ENCODE results near the gene STAT6.
A peak's percentile ranks its signal among the peaks of the same experiment; 100 is the strongest.

Gene STAT6, protein sequence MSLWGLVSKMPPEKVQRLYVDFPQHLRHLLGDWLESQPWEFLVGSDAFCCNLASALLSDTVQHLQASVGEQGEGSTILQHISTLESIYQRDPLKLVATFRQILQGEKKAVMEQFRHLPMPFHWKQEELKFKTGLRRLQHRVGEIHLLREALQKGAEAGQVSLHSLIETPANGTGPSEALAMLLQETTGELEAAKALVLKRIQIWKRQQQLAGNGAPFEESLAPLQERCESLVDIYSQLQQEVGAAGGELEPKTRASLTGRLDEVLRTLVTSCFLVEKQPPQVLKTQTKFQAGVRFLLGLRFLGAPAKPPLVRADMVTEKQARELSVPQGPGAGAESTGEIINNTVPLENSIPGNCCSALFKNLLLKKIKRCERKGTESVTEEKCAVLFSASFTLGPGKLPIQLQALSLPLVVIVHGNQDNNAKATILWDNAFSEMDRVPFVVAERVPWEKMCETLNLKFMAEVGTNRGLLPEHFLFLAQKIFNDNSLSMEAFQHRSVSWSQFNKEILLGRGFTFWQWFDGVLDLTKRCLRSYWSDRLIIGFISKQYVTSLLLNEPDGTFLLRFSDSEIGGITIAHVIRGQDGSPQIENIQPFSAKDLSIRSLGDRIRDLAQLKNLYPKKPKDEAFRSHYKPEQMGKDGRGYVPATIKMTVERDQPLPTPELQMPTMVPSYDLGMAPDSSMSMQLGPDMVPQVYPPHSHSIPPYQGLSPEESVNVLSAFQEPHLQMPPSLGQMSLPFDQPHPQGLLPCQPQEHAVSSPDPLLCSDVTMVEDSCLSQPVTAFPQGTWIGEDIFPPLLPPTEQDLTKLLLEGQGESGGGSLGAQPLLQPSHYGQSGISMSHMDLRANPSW

DNA sequence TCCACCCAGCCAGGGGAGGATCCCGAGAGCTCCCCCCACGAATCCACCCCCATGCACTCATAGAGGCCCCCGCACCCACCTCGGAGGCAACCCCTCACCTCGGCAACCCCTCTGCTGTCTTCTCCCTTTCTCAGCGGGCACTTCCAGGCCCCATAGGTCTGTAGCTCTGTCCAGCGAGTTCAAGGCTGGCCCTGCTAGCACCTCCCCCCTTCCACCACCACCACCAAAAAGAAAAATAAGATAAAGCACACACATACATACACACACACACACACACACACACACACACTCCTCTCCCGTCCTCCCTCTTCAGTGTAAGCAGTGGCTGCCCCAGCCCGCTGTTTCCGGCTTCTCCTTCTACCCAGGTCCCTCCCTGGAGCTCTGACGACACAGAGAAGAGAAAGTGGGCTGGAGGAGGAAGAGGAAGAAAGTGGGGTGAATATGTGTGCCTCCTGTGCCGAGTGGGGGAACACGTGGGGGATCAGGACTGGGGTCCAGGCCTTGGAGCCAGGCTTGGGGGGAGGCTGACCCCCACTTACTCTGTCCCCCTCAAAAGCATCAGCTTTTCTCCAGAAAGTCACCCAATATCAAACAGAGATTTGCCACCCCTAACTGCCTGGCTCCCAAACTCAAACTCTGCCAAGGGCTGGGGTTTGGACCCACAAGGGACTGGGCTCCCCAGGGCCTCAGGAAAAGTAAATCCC is at the start of gene STAT6:
STAT6 (minus strand) TSS at position 332 of the 704 bp plus-strand sequence. CDS start 3,084 bp downstream, outside the sequence.
- no peak for DNase-seq

DNA sequence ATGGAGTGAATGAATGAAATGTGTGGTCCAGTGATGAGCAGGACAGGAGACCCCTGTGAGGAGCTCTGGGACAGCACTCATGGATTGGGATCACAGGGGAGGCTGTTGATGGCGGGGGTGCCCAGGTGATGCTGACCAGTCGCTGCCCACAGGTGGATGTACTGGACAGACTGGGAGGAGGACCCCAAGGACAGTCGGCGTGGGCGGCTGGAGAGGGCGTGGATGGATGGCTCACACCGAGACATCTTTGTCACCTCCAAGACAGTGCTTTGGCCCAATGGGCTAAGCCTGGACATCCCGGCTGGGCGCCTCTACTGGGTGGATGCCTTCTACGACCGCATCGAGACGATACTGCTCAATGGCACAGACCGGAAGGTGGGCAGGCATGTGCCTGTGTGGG is 49.6 kb upstream of the STAT6 start:
- no peak for DNase-seq

DNA sequence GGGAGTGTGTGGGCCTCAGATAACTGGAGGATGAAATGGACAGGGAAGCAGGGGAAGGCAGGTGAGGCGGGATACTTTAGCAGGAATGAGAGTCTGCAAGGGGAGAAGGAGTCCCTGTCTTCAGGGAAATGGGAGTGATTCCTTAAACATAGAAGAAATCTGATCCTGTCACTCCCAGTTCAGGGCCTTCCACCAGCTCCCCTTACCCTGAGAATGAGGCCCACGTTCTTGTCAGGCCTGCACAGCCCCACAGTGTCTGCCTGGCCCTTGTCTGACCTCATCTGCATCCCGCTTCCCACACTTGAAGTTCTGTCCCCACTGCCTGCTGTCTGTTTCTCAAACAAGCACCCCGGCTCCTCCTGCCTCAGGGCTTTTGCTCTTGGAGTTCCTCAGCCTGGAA is 48.9 kb upstream of the STAT6 start:
- DNase-seq, result no peak

DNA sequence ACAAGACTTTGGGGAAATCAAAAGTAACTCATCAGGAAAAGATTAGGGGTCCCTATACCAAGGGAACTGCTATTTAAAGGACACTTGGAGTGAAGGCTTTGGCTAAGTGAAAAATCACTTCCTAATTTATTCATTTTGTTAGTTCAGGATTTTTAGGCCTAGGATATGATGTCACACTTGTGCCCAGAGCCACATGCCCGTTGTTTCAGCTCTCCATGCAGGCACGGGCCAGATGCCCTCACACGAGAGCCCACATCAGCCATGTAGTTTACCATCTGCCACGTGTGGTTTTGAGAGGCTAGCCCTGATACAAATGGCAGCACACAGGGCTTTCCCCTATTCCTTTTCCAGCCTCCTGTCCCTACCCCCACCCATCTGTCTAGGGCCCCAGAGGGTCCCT is 48.1 kb upstream of the STAT6 start:
- DNase-seq, result no peak

DNA sequence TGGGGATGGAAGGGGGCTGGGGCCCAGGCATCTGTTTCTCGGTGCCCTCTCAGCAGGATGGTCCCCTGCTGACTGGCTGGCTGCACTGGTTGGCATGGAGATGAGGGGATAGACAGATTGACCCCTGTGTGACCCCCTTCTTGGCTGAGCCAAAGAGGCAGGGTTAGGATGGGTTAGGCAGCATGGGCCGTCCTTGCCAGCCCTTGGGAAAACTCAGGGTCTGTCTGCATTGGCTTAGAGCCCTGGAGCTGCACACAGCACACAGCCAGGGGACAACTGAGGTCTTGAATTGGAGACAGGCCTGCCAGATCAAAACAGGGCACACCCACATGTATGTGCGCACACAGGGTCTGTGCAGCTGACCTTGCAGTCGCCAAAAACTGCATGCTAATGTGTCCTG is 47.5 kb upstream of the STAT6 start:
- DNase-seq, result no peak

DNA sequence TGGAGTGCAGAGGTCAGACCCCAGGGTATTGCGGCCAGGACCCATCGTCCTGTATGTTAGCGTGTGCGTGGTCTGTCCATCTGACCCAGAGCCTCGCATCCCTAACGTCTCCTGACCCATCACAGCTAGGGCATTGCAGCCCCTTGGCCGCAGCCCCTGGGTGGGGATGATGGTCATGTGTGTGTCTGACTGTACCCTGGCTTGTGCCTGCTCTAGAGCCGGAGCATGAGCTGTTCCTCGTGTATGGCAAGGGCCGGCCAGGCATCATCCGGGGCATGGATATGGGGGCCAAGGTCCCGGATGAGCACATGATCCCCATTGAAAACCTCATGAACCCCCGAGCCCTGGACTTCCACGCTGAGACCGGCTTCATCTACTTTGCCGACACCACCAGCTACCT is 47.0 kb upstream of the STAT6 start:
- no peak for DNase-seq

DNA sequence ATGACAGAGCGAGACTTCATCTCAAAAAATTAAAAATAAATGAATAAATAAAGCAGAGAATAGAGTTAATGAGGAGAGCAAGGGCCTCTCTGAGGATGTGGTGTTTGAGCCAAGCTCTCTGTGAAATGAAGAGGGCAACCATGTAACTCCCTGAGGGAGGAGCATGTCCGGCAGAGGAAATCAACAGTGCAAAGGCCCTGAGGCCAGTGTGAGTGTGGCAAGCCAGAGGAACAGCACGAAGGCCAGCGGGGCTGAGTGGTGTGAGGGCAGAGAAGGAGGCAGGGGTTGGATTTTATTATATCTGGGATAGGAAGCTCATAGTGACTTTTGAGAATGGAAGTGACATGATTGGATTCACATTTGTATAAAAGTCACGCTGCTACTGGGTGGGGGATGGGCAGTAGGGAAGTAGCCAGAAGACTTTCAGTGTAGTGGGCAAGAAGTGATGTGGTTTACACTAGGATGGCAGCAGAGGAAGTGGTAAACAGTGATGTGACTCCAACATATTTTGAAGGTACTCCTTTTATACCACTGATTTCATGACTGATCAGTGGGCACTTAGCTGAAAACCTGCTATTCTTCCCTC is 46.5 kb upstream of the STAT6 start:
- no peak for DNase-seq

DNA sequence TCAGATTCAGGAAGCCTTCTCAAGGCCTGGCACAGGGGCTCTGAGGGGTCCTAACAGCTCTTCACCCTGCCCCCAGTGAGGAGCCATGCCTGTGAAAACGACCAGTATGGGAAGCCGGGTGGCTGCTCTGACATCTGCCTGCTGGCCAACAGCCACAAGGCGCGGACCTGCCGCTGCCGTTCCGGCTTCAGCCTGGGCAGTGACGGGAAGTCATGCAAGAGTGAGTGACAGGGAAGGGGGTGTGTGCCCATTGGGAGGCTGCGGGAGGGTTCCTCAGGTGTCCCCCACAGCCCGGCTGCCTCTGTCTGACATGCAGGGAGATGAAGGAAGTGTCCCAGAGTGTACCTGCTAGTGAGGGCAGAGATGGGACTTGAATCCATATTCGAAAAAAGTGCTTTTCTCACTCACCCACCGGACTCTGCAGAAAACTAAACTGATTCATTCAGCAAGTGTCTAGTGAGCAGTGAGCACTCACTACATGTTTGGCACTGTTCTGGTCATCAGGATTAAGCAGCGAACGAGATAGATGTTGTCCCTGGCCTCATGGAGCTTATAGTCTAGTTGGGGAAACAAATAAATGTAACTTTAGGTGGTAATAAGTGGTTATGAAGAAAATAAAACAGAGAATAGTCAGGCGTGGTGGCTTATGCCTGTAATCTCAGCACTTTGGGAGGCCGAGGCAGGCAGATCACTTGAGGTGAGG is 45.7 kb upstream of the STAT6 start:
- no peak for DNase-seq

DNA sequence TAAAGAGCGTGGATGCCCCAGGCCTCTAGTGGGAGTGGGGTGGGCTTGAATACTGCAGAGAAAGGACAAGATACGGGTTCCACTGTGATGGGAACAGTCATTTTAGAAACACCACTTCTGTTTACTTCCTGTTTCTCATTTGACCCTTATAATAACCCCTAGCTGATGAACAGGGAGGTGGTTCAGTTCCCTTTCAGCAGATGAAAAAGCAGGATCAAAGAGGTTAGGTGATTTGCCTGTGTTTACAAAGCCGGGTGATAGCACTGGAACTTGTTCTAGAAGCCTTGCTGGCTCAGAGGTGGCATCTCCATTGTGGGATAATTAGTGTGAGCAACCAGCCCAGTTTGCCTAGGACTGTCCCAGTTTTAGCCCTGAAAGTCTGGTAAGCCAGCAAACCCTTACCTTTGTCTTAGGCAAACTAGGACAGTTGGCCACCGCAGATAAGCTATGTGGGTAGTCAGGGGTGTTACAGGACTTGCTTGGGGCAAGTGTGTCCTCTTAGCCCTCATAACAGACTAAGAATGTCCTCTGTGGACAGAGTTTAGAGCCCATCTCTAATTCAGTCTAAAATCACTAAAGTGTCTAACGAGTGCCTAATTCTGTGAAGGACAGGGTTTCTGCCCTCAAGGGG is 43.8 kb upstream of the STAT6 start:
- no peak for DNase-seq

DNA sequence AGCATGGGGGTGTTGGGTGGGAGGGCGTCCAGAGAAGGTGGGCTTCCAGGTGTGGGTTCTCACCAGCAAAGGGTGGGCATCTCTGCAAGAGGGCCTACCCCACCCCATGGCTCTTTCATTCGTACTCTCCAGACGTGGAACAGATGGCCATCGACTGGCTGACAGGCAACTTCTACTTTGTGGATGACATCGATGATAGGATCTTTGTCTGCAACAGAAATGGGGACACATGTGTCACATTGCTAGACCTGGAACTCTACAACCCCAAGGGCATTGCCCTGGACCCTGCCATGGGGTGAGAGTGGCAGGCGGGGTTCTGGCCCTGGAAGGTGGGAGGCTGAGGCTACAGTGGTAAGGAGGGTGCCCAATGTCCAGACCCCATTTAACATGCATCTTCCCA is 42.9 kb upstream of the STAT6 start:
- DNase-seq, result no peak

DNA sequence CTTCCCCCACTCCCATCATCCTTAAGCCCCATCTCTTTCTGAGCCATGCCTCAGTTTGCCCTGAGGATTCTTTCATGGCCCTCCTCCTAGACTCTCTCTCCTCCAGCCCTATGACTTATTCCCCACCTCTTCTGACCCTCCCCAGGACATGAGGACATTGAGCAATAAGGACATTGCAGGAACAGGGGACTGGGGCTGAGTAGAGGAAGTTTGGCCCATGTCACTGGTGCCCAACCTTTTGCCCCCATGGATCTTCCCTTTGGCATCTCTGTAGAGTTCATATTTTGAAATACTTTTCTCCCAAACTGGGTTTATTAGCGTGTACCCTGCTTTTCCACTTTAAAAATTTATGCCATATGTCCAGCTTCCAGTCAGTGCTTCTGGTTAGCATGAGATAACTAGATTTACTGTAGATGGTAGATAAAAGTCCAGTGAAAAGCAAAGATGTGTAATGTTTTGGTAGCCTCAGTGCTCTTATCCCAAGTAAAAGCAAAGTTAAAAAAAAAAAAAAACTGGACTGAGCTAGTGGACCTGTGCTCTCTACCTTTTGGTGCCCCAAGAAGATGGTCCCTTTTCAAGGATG is 42.3 kb upstream of the STAT6 start:
- DNase-seq, result no peak

DNA sequence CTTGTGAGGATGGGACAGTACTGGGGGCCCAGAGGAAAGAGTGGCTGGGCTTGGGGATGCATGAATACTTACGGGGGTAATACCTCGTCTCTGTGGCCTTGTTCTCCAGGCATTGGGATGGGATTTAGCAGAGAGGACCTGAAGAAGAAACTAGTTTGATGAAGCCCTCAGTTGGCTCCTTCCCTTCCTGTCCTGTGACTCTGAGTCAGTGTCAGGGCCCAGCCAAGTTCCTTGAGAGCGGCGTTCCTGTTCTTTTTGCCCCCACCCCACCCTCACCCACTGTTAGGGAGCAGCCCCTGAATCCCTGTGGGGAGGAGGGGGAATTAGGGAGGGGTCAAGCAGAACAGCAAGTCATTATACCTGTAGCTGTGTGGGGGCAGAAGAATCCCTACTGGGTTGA is 41.5 kb upstream of the STAT6 start:
- DNase-seq, result no peak

DNA sequence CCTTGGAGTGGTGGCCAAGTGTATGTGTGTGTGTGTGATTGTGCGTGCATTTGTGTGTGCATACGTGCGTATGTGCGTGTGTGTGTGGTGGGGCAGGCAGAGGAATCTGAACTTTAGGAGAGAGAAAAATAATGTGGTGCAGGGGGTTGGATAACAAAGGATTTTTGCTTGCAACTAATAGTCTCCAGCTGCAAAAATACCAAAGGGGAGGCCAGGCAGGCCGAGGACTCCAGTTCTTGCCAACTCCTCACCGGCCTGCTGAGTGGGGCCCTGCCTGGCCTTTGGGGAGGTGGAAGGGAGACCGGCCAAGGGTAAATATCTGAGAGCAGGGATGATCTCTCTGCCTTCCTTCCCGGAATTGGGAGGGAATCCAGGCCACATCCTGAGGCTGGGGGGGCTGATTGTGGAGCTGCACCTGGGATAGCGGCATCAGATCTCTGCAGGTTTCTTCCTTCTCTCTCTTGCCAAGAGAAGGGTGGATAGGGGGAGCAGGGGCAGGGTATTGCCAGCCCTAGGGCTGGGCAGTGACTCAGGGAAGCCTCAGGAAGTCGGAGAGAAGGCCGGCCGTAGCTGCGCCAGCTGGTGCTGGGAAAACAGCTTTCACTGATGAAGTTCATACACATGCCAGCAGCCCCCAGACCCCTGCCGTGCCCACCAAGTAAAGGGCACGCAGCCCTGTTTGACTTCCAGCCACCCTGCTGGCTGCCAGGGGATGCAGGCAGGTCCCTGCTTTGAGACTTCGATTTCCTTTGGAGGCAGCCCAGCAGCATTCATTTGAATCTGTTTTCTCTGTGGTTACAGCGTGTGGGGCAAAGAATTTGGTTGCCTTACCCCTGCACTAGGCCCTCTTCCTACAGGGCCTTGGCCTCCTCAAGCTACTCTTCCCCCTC is 40.8 kb upstream of the STAT6 start:
- DNase-seq, result peak; percentile 62

DNA sequence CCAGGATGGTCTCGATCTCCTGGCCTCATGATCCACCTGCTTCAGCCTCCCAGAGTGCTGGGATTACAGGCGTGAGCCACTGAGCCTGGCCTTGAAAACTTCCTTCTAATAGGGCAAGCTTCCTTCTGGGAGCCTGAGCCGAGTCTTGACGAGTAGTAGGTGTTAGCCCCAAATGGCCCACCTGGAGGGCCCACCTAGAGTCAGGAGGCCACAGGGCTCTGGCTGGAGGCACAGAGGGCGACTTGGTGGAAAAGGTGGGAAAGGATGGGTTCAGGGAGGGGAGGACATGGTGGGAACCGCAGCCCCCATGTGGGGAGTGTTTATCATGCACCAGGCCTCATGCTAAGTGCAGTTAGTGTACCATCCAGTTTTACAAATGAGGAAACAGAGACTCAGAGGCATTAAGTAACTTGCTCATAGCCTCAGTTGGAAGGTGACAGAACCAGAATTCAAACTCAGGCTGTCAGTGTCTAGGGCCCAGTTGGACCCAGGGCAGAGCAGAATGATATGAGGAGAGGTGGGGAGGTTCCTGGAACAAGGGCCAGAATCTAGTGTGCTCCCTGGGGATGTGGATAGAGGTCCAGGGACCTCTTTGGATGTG is 39.3 kb upstream of the STAT6 start:
- DNase-seq, result no peak

DNA sequence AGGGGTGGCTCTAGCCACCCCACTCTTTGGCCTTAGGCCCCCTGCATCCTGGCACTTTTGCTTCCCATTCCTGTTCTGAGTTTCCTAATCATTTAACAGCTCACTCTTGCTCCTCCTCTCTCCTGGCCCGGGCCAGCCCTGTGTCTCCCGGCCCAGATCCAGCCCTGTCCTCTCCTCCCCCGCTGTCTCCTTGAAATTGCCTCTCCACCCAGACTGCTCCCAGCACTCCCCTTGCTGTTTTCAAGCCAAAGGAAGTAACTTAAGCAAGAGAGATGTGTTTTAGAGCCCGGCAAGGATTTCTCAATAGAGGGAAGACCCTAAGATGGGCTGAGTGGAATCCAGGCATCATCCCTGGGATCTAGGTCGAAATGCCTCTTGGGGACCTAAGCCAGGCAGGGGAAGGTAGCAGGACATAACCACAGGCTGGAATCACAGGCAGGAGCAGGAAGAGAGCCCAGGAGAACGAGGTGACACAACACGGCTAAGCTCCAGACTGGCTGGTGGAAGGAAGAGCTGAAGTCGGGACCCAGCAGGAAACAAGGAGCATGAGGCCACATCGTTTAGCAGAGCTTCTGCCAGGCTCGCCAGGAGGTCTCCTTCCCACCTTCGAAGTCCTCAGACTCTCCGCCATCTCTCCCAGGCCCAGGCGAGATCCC is 38.2 kb upstream of the STAT6 start:
- DNase-seq, result no peak

DNA sequence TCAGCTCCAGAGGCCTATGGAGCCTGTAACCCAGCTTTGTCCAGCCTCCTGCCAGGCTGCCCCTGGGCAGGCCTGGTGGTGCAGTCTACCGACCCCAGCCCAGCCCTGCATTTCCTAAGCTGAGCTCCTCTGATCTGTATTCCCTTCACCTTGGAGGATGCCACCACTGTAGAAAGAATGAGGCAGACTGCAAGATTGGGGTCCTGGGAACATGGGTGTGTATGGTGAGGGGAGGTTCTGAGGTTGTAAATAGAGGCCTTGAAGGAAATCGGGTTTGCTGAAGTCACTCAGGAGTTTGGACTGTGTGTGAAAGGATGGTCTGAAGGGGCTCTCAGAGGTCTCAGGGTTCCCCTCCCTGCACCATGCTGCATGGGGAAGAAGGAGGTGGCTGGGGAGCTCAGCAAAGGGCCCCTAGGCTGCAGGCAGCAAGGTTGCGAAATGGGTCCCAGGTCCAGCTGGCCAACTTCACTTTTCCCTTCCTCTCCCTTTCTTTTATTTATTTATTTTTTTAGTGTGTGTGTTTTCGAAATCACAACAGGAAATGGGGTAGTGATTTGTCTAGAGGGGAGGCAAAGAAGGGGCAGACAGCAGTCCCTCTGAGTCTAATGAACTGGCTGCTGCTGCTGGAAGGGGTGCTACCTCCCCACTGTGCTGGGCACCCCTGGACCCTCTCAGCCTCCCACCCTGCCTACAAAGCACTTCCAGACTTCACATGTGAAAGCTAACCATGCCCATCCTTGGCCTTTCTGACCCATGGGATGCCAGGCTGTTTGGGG is 37.5 kb upstream of the STAT6 start:
- DNase-seq, result no peak

DNA sequence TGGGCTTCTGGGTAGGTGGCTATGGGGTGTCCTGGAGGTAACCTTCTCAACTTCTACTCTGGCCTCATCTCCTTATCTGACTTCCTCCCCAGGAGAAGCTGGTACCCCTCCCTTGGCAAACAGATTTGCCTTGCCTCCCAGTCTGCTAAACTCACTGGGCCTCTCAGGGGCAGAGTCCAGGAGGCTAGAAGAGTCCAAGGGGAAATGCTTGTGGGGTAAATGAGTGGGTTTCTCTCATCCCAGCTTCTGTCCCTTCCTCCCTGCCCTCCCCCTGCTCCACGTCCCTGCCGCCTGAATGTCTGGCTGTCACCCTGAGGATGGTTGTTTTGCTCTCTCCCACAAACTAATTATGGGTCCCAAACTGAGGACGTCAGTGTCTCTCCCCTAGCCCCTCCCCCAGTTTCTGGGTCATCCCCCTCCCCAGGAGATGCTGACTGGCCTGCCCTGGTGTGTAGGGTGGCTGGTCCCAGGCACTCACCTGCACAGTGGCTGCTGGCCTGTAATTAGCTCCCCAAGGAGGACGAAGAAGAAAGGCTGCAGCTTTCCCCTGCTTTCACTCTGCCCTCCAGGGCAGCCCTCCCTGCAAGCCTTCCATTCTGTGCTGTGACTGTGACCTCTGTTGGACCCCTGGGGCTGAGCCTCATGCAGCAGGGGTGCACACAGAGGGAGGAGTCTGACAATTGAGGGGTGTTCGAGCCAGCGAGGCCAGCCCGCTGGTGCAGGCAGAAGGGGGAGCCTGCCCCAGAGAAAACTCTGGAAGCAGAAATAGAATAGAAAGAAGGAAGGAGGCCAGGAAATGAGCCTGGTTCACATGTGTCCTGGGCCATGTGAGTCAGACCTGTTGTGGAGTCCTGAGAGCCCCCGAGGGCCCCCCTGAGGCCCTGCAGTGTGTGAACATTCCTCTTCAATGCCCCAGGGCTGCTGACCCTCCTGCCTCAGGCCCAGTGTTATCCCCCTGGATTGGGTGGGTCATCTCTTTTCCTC is 36.1 kb upstream of the STAT6 start, which contains the start of gene LRP1-AS:
LRP1-AS (minus strand) TSS at position 659 of the 984 bp plus-strand sequence.
- no peak for DNase-seq
